Fibroblast of skin of left quadriceps (primary cell): Measurements from ENCODE around the gene VAV1.
"Not testable (repeated sequence)": the region's sequence is repeated elsewhere in the genome, so short reads cannot be mapped to it uniquely, and the experiment has no call there.

Experiments
- DNase-seq, 2 experiments: peaks; one replicate each; pipeline ENCODE4 v3.0.0-alpha.2; 2013; ENCODE audit warnings: low read depth in 2 of 2

Gene VAV1

DNA sequence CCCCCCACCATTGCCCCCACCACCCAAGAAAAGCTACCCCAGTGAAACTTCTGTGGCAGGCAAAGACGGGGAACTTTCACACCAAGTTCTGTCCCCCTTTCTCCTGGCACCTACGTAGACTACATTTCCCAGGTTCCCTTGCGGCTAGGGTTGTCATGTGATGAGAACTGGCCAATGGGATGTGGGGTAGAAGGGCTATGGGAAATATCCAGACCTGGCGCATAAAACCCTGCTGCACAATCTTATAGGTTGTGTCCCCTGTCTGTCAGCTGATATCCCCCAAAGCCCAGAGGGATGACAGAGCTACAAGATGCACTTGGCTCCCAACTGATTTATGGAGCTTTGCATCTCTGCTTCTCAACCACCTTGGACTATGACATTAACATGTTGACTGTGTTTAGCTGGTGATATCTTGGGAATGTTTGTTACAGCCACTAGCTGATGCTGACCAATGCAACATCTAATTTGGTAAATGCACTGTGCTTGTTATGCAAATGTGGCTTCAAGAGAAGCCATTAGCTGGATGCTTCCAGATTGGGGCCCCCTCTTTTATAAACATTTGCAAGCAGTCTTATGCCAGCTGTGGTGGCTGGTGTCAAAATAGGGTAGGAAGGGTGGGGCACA, 11.3 kb upstream of the VAV1 start:
- no peak for DNase-seq

DNA sequence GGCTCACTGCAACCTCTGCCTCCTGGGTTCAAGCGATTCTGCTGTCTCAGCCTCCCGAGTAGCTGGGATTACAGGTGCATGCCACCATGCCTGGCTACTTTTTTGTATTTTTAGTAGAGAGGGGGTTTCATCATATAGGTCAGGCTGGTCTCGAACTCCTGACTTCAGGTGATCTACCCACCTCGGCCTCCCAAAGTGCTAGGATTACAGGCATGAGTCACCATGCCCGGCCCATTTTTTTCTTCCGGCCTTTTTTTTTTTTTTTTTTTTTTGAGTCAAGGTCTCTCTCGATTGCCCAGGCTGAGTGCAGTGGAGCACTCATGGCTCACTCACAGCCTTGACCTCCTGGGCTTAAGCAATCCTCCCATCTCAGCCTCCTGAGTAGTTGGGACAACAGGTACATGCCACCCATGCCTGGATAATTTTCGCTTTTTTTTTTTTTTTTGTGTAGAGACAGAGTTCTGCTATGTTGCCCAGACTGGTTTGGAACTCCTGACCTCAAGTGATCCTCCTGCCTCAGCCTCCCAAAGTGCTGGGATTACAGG, 10.2 kb upstream of the VAV1 start:
- DNase-seq, result not testable (repeated sequence)

DNA sequence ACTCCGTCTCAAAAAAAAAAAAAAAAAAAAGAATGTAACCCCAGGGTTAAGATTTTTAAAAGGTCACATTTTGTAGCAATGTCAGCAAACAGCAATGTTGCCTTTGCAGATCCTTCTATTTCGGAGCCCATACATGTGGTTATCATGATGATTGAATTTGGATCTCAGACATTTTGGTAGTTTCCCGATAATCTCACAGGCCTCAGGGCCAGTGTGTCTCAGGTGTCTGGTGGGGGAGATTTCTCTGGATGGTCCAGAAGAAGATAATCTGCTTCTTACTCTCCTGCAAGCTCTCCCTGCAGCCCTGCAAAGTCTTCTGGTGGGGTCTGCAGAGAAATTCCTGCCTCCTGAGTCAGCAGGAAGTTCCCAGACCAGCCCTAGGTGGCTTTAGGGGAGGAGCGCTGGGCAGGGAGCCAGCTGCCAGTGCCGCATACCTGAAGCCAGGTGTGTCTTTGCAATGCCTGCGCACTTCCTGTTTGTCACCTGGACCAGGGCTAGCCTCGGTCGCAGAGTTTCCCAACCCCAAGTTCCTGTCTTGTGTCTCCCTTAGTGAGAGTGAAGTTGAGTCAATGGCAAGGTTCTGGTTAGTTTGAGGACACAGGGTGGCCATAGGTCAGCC, 6.7 kb upstream of the VAV1 start:
- no peak for DNase-seq

DNA sequence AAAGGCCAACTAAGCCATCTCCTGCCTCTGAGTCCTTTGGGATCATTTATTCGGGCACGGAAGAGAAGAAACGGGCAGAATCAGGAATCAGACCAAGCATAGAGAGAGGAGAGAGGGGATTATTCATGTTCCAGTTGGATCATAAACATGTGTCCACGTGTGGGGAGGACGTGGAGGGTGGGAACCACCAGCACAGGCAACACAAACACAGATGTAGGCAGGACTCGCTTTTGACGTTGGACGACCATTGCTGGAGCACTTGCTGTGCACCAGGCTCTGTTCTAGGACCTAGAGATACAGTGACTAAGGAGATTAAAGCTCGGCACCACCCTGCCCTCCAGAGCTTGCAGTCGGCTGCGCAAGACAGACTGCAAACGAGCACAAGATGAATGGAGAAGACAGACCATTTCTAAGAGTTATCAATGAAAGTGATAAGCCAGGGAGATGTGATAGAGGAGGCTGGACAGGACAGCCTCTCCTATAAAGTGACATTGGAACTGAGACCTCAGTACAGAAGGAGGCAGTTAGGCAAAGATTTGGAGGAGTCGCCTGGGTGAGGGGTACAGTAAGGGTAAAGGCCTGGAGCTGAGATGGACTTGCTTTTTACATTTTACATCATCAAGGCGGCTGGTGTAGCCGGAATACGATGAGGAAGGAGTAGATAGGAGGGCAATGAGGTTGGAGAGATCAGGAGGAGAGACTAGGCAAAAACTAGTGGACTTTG, 6.0 kb upstream of the VAV1 start:
- DNase-seq, result no peak

DNA sequence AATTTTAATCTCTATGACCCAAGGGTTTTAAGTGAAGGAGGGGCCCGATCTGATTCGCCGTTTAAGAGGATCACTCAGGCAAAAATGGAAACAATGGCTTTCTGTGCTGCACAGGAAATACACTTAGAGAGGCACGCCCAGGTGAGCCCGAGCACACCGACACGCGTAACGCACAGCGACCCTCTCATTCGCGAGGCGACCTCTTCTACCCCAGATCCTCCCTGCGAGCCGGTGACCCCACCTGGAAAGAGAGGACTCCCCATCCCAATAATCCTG, 5.5 kb upstream of the VAV1 start:
- no peak for DNase-seq

DNA sequence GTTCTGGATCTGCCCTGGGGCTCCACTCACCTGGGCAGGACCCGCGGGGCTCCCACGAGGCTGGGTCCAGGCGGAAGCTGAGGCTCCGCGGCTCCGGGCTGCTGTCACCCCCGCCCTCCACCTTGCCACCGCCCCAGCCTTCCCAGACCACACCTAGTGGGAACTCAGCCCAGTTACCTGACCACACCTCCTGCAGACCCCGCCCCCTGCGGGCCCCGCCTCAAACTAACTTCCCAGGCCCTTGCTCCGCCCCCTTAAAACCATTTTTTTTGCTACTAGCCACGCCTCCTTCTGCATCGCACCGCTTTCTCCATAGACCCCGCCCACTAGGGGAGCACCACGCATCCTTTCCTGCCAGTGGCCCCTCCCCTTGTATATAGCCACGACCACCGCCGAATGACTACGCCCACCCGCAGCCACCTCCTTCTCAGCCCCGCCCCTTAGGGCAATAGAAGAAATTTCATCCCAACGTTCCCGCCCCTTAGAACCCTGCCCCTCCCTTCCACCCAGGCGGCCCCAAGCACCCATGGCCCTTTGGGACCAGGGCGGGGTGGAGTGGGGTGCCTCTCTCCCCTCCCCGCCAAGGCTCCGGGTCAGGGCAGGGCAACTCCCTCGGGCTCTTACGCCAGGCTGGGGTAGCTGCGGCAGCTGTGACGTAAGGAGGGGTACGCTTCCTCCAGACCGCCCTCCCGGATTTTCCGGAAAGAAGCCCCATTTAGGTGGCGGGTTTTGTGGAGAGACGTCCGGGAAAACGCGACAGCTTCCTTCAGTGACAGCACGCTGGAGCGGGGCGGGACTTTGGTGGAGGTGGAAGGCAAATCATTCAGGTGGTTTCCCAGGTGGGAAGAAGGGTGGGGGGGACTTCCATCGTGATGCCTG, 4.9 kb upstream of the VAV1 start, which contains the start of gene SH2D3A:
Gene SH2D3A (minus strand): TSS at position 79 of the 879 bp plus-strand sequence. CDS start 3,687 bp downstream, outside the sequence.
- no peak for DNase-seq

DNA sequence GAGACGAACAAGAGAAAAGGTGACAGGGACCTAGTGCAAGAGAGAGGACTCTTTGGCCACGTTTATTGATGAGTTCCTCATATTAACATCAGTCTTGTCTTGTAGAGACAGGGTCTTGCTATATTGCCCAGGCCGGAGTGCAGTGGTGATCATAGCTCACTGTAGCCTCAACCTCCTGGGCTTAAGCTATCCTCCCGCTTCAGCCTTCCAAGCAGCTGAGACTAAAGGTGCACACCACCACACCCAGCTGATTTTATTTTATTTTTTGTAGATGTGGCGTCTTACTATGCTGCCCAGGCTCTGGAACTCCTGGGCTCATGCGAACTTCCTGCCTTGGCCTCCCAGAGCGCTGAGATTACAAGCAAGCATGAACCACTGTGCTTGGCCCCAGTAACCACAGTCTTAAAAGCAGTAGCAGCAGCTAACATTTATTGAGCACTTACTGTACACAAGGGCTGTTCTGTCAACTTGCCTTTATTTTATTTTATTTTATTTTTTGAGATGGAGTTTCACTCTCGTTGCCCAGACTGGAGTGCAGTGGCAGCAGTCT, 4.2 kb upstream of the VAV1 start:
- no peak for DNase-seq

- DNase-seq, result no peak
Observed at GRCh38 chr19:6769006-6769619, 3.4 kb upstream of the VAV1 start.

DNA sequence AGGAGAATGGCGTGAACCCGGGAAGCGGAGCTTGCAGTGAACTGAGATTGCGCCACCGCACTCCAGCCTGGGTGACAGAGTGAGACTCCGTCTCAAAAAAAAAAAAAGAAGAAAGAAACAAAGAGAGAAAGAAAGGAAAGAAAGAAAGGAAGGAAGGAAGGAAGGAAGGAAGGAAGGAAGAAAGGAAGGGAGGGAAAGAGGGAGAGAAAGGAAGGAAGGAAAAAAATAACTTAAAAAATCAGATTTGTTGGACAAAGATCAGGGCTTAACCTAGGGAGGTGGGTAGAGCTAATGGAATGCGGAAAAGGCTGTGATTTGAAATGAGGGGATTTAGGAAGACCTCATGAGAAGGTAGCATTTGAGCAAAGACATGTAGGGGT, 870 bp upstream of the VAV1 start:
- not testable (repeated sequence) for DNase-seq

DNA sequence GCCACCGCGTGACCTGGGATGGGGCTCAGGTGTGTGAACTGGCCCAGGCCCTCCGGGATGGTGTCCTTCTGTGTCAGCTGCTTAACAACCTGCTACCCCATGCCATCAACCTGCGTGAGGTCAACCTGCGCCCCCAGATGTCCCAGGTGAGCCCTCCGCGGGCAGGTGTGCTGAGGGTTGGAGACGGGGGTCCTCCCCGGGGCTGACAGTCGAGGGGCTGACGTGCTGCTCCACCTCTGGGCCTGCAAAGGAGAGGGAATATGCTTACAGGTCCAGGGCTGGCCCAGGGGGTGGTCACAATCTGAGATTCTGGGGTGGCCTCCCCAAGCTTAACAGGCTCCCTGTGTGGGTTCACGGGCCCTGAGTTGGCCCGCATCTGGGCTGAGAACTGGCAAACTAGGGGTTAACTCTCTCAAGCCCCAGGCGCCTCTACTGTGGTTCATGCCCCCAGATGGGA, 386 bp downstream of the VAV1 start:
- DNase-seq, result no peak

- no peak for DNase-seq
Observed at GRCh38 chr19:6773323-6773931, 919 bp downstream of the VAV1 start.

GRCh38 chr19:6774821-6775707, 2.6 kb downstream of the VAV1 start:
- no peak for DNase-seq

DNA sequence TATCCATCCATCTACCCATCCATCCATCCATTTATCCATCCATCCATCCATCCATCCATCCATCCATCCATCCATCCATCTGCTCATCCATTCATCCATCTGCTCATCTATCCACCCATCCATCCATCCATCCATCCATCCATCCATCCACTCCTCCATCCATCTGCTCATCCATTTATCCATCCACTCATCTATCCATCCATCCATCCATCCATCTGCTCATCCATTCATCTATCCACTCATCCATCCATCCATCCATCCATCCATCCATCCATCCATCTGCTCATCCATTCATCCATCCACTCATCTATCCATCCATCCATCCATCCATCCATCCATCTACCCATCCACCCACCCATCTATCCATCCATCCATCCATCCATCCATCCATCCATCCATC, 3.5 kb downstream of the VAV1 start:
- not testable (repeated sequence) for DNase-seq

DNA sequence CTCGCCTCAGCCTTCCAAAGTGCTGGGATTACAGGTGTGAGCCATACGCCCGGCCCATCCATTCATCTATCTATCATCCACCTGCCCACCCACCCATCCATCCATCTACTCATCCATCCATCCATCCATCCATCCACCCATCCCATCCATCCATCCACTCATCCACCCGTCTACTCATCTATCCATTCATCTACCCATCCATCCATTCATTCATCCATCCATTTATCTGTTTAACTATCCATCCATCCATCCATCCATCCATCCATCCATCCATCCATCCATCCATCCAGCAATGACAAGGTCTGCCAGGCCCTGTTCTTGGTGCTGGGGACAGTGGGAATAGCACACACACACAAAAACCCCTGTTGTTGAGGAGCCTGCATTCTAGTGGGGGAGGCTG, 4.5 kb downstream of the VAV1 start:
- DNase-seq, result no peak

DNA sequence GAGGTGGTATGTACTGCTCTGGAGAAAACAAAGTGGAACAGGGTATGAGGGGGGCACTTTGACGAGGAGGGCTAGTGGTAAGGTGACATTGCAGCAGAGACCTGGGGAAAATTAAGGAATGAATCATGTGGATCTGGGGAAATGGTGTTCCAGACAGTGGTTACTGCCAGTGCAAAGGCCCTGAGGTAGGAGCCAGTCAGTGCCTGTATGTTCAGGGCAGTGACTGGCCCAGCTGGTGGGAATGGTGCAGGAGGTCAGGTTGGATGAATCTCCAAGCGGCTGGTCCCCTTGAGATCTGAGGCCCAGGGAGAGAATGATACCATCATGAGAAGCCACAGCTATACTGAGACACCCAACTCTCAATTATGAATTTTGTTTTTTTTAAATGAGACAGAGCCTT, 4.9 kb downstream of the VAV1 start:
- DNase-seq, result no peak

DNA sequence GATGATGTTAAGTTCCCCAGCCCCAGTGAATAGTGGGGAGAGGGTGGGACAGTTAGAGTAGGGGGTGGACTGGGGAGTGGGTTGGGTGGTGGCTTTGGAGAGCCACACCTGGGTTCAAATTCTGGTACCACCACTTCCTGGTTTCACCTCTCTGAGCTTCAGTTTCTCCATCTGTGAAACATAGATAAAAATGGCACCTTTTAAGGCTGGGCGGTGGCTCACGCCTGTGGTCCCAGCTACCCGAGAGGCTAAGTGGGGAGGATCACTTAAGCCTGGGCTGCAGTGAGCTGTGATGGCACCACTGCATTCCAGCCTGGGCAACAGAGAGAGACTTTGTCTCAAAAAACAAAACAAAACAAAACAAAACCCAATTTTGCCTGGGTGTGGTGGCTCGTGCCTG, 5.9 kb downstream of the VAV1 start:
- no peak for DNase-seq

- no peak for DNase-seq
Observed at GRCh38 chr19:6779206-6779605, 6.7 kb downstream of the VAV1 start.

DNA sequence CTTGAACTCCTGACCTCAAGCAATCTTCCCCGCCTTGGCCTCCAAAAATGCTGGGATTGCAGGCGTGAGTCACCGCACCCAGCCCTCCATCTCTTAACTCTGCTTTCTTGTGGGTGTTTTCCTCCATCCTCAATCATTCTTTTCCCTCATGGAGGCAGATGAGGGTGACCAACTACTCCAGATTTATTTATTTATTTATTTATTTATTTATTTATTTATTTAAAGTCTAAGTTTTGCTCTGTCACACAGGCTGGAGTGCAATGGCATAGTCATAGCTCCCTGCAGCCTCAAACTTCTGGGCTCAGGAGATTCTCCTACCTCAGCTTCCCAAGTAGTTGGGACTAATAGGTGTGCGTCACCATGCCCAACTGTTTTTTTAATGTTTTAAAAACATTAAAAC, 14.9 kb downstream of the VAV1 start:
- no peak for DNase-seq

DNA sequence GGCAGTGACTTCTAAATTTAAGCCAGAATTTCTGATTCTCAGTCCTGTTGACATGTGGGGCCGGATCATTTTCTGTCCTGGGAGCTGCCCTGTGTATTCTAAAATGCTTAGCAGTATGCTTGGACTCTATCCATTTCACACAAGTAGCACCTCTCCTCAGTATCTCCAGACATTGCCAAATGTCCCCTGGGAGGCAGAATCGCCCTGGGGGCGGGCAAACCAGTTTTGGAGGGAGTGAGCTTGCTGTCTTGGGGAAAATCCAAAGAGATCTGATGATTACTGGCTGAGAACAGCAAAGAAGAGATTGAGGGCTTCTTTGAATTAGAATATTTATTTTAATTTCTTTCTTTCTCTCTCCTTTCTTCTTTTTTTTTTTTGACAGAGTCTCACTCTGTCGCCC, 16.4 kb downstream of the VAV1 start:
- no peak for DNase-seq
